PC-3 (cell line): ENCODE measurements around the gene CLASP1. TPM values are rescaled to one million over a fixed set of nuclear protein-coding genes. Genes with fewer than 3 reads are reported as not detected.

Experiments used
- ATAC-seq: fragments of 200-7000 bp; cut with Tn5 transposase; 2 replicates; pipeline ENCODE4 v1.9.1; 2020; ENCODE audit warnings: mild to moderate bottlenecking, moderate library complexity
- BruUV-seq: library from RNA; stranded (reverse); fragments of 400-500 nt; replicated peaks from 2 replicates; lab custom pipeline; 2021; lab: Mats Ljungman, UMichigan
- CTCF ChIA-PET: fragments of 300-600 bp; sonication (Branson Sonifier 250); formaldehyde crosslinking; loops from one replicate; lab custom pipeline; 2022; ENCODE audit warnings: antibody characterized with exemption; lab: Charles Lee
- POLR2A ChIA-PET: fragments of 300-600 bp; sonication (Branson Sonifier 250); formaldehyde crosslinking; loops from one replicate; lab custom pipeline; 2022; ENCODE audit warnings: antibody characterized with exemption; ENCODE audit not compliant: unreplicated experiment; lab: Charles Lee
- DNase-seq: peaks from one replicate; pipeline ENCODE4 v3.0.0-alpha.2; 2015
- H2AFZ ChIP-seq: fragments of 300-600 bp; sonication (generic); 2 replicates; pipeline ENCODE4 v1.6.0; 2016; ENCODE audit warnings: antibody characterized with exemption, low read length
- H3F3A ChIP-seq: fragments of 300-600 bp; sonication (generic); one replicate; pipeline ENCODE4 v1.6.0; 2017; ENCODE audit warnings: antibody characterized with exemption, low read length, control low read depth, mild to moderate bottlenecking; ENCODE audit not compliant: unreplicated experiment
- H3K27ac ChIP-seq: fragments of 300-600 bp; sonication (generic); 2 replicates; pipeline ENCODE4 v1.5.1; 2016; ENCODE audit warnings: mild to moderate bottlenecking, low read length
- H3K27me3 ChIP-seq: fragments of 300-600 bp; sonication (generic); 2 replicates; pipeline ENCODE4 v1.6.1; 2016; ENCODE audit warnings: low read length, mixed read lengths
- H3K36me3 ChIP-seq: fragments of 300-600 bp; sonication (generic); 2 replicates; pipeline ENCODE4 v1.6.1; 2016; ENCODE audit warnings: low read depth, mixed run types, low read length, mixed read lengths
- H3K4me1 ChIP-seq: fragments of 300-600 bp; sonication (generic); 2 replicates; pipeline ENCODE4 v1.5.1; 2016; ENCODE audit warnings: low read length; ENCODE audit not compliant: insufficient read depth
- H3K4me2 ChIP-seq: fragments of 300-600 bp; sonication (generic); 2 replicates; pipeline ENCODE4 v1.6.0; 2016; ENCODE audit warnings: low read length
- H3K4me3 ChIP-seq: fragments of 300-600 bp; sonication (generic); 2 replicates; pipeline ENCODE4 v1.5.1; 2016; ENCODE audit warnings: mild to moderate bottlenecking, low read length, mixed read lengths
- H3K79me2 ChIP-seq: fragments of 300-600 bp; sonication (generic); 2 replicates; pipeline ENCODE4 v1.6.1; 2017; ENCODE audit warnings: low read length, mixed read lengths
- H3K9ac ChIP-seq: fragments of 300-600 bp; sonication (generic); 2 replicates; pipeline ENCODE4 v1.6.0; 2016; ENCODE audit warnings: mild to moderate bottlenecking, low read length
- H3K9me2 ChIP-seq: fragments of 300-600 bp; sonication (generic); replicated peaks from 2 replicates; pipeline ENCODE4 v1.6.1; 2016; ENCODE audit warnings: mixed run types, low read length, mixed read lengths
- H3K9me3 ChIP-seq: fragments of 300-600 bp; sonication (generic); 2 replicates; pipeline ENCODE4 v1.6.1; 2016; ENCODE audit warnings: low read length, mixed read lengths
- H4K20me1 ChIP-seq: fragments of 300-600 bp; sonication (generic); 2 replicates; pipeline ENCODE4 v1.6.1; 2016; ENCODE audit warnings: low read length, mixed read lengths
- EZH2 ChIP-seq: fragments of 300-600 bp; sonication (generic); IDR thresholded peaks from one replicate; pipeline ENCODE4 v1.6.1; 2017; ENCODE audit warnings: antibody characterized with exemption, mild to moderate bottlenecking, low read length; ENCODE audit not compliant: unreplicated experiment
- EZH2phosphoT487 ChIP-seq: fragments of 300-600 bp; sonication (generic); IDR thresholded peaks from 2 replicates; pipeline ENCODE4 v1.6.1; 2018; ENCODE audit warnings: mild to moderate bottlenecking, antibody characterized with exemption, low read length, borderline replicate concordance
- intact Hi-C: fragments of 100-400 bp; cut with micrococcal nuclease; formaldehyde crosslinking; loops from 2 replicates; pipeline ENCODE4 v1.9.0; 2023
- total RNA-seq: library from RNA; depleted of rRNA; stranded (reverse); fragments of >200 nt; gene quantifications from 2 replicates; pipeline ENCODE4 v1.2.3, GENCODE V29; 2014
- TF ChIP-seq, protein P1 (sequence below): fragments of 300-600 bp; sonication (generic); conservative IDR thresholded peaks from 2 replicates; pipeline ENCODE4 v1.5.1; 2017; ENCODE audit warnings: antibody characterized with exemption, low read depth, mild to moderate bottlenecking, low read length

CLASP1 gene
- total RNA-seq, 1 experiment from 2014 or later: 24.3 TPM

DNA sequence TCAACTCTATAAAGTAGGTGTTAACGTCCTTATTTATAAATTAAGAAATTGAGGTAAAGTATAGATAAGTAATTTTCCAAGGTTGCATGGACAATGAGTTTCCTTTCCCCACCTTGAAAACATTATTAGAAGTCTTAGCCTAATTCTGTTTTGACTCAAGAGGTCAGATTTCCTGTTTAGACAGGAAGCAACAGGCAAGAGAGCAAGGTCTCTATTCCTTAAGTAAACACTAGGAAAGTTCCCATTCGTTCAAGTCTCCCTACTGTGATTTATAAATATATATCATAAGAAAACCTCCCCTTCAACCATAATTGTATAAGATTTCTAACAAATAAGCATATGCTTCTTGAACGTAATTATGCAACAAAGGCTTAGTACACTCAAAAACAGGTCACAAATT, 40.3 kb downstream of the CLASP1 start:
- intact Hi-C loops: no loop called here
- CTCF ChIA-PET: no interaction called here
- no peak overlapping the region for H2AFZ ChIP-seq
- TF ChIP-seq EZH2 (no peak), EZH2phosphoT487 (no peak)
- TF ChIP-seq, protein P1, sequence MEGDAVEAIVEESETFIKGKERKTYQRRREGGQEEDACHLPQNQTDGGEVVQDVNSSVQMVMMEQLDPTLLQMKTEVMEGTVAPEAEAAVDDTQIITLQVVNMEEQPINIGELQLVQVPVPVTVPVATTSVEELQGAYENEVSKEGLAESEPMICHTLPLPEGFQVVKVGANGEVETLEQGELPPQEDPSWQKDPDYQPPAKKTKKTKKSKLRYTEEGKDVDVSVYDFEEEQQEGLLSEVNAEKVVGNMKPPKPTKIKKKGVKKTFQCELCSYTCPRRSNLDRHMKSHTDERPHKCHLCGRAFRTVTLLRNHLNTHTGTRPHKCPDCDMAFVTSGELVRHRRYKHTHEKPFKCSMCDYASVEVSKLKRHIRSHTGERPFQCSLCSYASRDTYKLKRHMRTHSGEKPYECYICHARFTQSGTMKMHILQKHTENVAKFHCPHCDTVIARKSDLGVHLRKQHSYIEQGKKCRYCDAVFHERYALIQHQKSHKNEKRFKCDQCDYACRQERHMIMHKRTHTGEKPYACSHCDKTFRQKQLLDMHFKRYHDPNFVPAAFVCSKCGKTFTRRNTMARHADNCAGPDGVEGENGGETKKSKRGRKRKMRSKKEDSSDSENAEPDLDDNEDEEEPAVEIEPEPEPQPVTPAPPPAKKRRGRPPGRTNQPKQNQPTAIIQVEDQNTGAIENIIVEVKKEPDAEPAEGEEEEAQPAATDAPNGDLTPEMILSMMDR: no peak
- H4K20me1 ChIP-seq: no peaks in the 10 kb centered on the region; the same call in 1 of the 2 replicates
- no peak overlapping the region for H3K4me3 ChIP-seq
- no peak overlapping the region for H3K9ac ChIP-seq
- no peaks in the 10 kb centered on the region for H3K9me3 ChIP-seq
- H3K27me3 ChIP-seq: no peaks in the 10 kb centered on the region
- DNase-seq (no peak), ATAC-seq (no peak)
- no TSS peak for BruUV-seq
- no peaks in the 10 kb centered on the region for H3F3A ChIP-seq
- H3K27ac ChIP-seq: no peak overlapping the region
- no peaks in the 10 kb centered on the region for H3K4me1 ChIP-seq
- POLR2A ChIA-PET: no interaction called here
- H3K9me2 ChIP-seq: no peaks in the 10 kb centered on the region
- peaks cover 8% of the 10 kb centered on the region; the same call in 1 of the 2 replicates for H3K36me3 ChIP-seq
- peaks cover 31% of the 10 kb centered on the region for H3K79me2 ChIP-seq
- no peak overlapping the region for H3K4me2 ChIP-seq

DNA sequence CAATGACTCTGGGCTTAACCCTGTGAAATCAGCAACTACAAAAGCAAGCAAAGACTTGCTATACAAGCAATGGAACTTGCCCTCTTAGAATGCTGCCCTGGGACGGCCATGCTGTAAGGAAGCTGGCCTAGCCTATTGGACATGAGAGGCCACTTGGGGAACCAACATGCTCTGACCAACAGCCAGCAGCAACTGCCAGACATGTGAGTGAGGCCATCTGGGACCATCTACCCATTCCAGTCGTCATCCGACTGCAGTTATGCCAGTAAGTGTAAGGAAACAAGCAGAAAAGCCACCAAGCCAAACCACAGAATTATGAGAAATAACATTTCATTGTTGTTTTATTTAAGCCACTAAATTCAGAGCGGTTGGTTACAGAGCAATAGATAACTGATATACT, 40.9 kb downstream of the CLASP1 start:
- peaks cover 36% of the 10 kb centered on the region for H3K79me2 ChIP-seq
- no TSS peak for BruUV-seq
- no peak overlapping the region for H3K4me3 ChIP-seq
- no peak overlapping the region for H3K4me2 ChIP-seq
- H3K36me3 ChIP-seq: peaks cover 8% of the 10 kb centered on the region; the same call in 1 of the 2 replicates
- no peaks in the 10 kb centered on the region for H3F3A ChIP-seq
- intact Hi-C loops: no loop called here
- no peak overlapping the region for H2AFZ ChIP-seq
- H3K9me2 ChIP-seq: no peaks in the 10 kb centered on the region
- H3K9me3 ChIP-seq: no peaks in the 10 kb centered on the region
- H3K27ac ChIP-seq: no peak overlapping the region
- no peaks in the 10 kb centered on the region for H3K27me3 ChIP-seq
- DNase-seq (no peak), ATAC-seq (no peak)
- ChIA-PET CTCF (no interaction called here), POLR2A (no interaction called here)
- H4K20me1 ChIP-seq: no peaks in the 10 kb centered on the region; the same call in 1 of the 2 replicates
- H3K4me1 ChIP-seq: no peaks in the 10 kb centered on the region
- H3K9ac ChIP-seq: no peak overlapping the region
- TF ChIP-seq, protein P1: no peak
- TF ChIP-seq EZH2phosphoT487: no peak

DNA sequence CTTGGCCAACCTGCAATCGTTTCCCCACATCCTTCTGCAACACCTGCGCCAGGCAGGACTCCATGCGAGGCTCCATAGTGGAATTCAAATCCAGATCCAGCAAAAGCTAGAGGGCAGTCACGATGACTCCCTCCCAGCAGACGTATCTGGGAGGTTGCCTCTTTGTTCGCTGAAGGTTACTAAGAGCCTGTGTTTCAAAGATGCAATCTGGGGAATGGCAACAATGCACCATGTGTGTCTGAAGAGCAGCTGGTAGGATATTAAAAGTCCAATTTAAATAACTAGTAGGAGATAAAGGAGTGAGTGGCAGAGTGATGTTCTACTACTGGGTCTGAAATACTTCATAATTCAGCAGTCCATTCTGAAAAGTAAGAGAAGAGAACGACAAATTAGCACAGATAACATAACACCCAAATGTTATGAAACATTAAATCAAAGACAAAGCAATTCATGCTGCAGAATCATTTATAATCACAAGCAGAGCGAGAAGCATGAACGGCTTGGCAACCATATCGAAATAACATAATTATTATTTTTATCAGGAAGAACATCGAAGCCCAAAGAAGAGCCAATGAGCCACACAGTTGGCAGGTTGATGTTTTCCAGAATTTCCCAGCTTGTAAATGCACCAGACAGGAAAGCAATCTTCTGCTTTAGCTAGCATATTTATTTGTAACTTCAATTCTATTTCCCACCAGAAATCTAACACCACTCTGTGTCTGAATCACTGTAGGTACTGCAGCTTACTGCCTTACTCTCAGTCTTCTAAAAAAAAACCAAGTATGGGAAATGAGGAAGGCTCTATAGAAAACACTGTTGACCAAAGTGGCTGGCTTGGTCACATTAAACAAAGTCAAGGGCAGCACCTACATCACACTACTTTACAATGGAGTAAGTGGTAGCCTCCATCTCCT, 43.2 kb downstream of the CLASP1 start:
- Histone ChIP-seq H3K9ac (no peak overlapping the region), H3K4me3 (no peak overlapping the region), H3K4me2 (no peak overlapping the region), H3K9me2 (no peaks in the 10 kb centered on the region), H2AFZ (no peak overlapping the region), H3K27ac (no peak overlapping the region), H3F3A (no peaks in the 10 kb centered on the region), H3K79me2 (peaks cover 55% of the 10 kb centered on the region), H4K20me1 (no peaks in the 10 kb centered on the region), H3K4me1 (0 out of 2 replicates have a peak, but pooled peaks cover under 1% of the 10 kb centered on the region), H3K27me3 (no peaks in the 10 kb centered on the region), H3K9me3 (no peaks in the 10 kb centered on the region), H3K36me3 (peaks cover 8% of the 10 kb centered on the region; the same call in 1 of the 2 replicates)
- POLR2A ChIA-PET: no interaction called here
- intact Hi-C loops: no loop called here
- no peak for TF ChIP-seq EZH2
- TF ChIP-seq, protein P1: no peak
- no peak for TF ChIP-seq EZH2phosphoT487
- no peak for ATAC-seq
- CTCF ChIA-PET: no interaction called here
- no TSS peak for BruUV-seq
- no peak for DNase-seq
